ENCODE data around the gene MAP6D1. TPM values are rescaled to one million over a fixed set of nuclear protein-coding genes. Genes with fewer than 3 reads are reported as not detected.

The MAP6D1 gene
- total and polyA plus RNA-seq, 2 experiments from 2014 or later, result 0.50 to 3.4 TPM

DNA sequence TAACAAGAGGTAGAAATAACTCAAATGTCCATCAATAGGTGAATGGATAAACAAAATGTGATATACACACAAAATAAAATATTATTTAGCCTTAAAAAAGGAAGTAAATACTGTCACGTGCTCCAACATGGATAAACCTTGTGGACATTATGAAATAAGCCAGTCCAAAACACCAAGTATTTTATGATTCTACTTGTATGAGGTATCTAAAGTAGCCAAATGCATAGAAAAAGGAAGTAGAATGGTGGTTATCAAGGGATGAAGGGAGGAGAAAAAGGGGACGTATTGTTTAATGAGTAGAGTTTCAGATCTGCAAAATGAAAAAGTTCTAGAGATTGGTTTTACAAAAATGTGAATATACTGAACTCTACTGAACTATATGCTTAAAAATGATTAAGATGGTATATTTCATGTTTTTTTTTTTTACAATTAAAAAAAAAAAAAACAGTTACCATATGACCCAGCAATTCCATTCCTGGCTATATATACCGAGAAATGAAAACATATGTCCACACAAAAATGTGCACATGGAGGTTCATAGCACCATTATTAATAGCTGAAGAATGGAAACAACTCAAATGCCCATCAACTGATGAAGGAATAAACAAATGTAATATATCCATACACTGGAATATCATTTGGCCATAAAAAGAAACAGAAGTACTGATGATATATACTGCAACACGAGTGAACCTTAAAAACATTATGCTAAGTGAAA lies 29.1 kb upstream of the MAP6D1 start:
- Histone ChIP-seq H3K36me3 (replicated peaks; ENCODE audit: insufficient read depth, low read depth) (no peaks in the 10 kb centered on the region), H3K27me3 (no peaks in the 10 kb centered on the region), H3K79me2 (no peaks in the 10 kb centered on the region), H3K27ac (no peak overlapping the region), H3K9me3 (ENCODE audit: low read depth) (no peaks in the 10 kb centered on the region), H3K4me2 (no peak overlapping the region), H2AFZ (no peak overlapping the region), H3K4me3 (no peak overlapping the region), H3K9me2 (replicated peaks; ENCODE audit: insufficient read depth) (no peaks in the 10 kb centered on the region), H3K4me1 (ENCODE audit: insufficient read depth) (no peaks in the 10 kb centered on the region), H4K20me1 (ENCODE audit: insufficient read depth, poor library complexity, severe bottlenecking) (no peaks in the 10 kb centered on the region)
- TF ChIP-seq EZH2 (IDR thresholded peaks at IDR 0.05; ENCODE audit: borderline replicate concordance) (no peak), EZH2phosphoT487 (IDR thresholded peaks at IDR 0.05; ENCODE audit: low read depth, severe bottlenecking, unreplicated experiment) (no peak)
- TF ChIP-seq, protein P1, sequence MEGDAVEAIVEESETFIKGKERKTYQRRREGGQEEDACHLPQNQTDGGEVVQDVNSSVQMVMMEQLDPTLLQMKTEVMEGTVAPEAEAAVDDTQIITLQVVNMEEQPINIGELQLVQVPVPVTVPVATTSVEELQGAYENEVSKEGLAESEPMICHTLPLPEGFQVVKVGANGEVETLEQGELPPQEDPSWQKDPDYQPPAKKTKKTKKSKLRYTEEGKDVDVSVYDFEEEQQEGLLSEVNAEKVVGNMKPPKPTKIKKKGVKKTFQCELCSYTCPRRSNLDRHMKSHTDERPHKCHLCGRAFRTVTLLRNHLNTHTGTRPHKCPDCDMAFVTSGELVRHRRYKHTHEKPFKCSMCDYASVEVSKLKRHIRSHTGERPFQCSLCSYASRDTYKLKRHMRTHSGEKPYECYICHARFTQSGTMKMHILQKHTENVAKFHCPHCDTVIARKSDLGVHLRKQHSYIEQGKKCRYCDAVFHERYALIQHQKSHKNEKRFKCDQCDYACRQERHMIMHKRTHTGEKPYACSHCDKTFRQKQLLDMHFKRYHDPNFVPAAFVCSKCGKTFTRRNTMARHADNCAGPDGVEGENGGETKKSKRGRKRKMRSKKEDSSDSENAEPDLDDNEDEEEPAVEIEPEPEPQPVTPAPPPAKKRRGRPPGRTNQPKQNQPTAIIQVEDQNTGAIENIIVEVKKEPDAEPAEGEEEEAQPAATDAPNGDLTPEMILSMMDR (IDR thresholded peaks at IDR 0.05; ENCODE audit: poor library complexity), result no peak
- 98% methylated on average over 4 of the region's 4 CpGs for WGBS (ENCODE audit: low lambda C conversion rate, missing lambda C conversion rate)
- DNase-seq (ENCODE audit: low spot score), result no peak

DNA sequence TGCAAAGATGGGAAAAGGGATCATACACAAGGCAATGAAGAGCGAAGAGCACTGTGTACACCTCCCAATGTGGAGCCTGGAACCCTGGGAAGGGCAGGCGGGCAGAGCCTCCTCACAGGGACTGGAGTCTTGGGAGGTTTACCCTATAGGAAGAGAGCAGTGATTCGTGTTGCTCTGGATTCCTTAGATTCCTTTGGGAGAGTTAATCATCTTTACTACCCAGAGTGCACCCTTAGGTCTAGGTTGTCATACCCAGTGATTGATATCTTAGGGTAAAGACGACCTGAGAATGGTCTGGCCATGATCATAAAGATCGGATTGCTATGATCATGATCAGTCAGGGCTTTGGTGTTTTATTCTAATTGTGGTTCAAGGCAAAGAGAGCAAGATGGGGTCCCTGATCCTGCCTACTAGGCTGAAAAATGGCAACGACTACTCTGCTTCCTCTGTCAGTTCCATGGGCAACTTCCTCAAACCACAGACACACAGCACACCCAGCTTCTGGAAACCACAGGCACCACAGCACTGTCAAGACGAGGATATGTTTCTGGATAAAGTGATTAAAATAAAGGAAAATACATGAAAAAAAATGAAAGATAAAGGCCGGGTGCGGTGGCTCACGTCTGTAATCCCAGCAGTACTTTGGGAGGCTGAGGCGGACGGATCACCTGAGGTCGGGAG lies 20.4 kb upstream of the MAP6D1 start:
- WGBS (ENCODE audit: low lambda C conversion rate, missing lambda C conversion rate), result 87% methylated on average over 13 of the region's 13 CpGs
- Histone ChIP-seq H3K27ac (peak overlapping the region; percentile 60), H3K9me3 (ENCODE audit: low read depth) (no peaks in the 10 kb centered on the region), H3K4me2 (no peak overlapping the region), H3K79me2 (no peaks in the 10 kb centered on the region), H3K27me3 (no peaks in the 10 kb centered on the region), H4K20me1 (ENCODE audit: insufficient read depth, poor library complexity, severe bottlenecking) (no peaks in the 10 kb centered on the region), H3K4me3 (no peak overlapping the region), H3K9me2 (replicated peaks; ENCODE audit: insufficient read depth) (no peaks in the 10 kb centered on the region), H2AFZ (no peak overlapping the region), H3K4me1 (ENCODE audit: insufficient read depth) (peaks cover 3% of the 10 kb centered on the region), H3K36me3 (replicated peaks; ENCODE audit: insufficient read depth, low read depth) (no peaks in the 10 kb centered on the region)
- TF ChIP-seq, protein P1 (IDR thresholded peaks at IDR 0.05; ENCODE audit: poor library complexity), result no peak
- no peak for TF ChIP-seq EZH2phosphoT487 (IDR thresholded peaks at IDR 0.05; ENCODE audit: low read depth, severe bottlenecking, unreplicated experiment)
- no peak for TF ChIP-seq EZH2 (IDR thresholded peaks at IDR 0.05; ENCODE audit: borderline replicate concordance)
- no peak for DNase-seq (ENCODE audit: low spot score)

DNA sequence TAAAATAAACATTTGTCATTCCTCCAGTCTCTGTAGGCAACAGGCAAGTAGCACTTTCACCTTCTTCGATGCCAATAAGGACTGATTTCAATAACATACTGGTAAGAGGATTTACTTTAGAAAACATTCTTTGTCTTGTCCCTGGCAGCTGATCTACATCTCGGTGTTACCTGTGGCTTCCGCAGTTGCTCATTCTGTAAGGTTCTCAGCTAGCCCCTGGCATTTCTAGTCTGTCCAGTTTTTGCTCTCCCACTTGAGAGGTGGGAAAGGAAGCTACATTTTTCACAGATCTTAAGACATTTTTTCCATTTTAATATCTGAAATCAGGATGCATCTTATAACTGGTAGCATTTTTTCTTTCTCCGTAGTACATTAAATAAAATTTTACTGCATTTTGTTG lies 19.7 kb upstream of the MAP6D1 start:
- no peak overlapping the region for H2AFZ ChIP-seq
- H3K4me2 ChIP-seq, result peak overlapping the region; percentile 1
- no peaks in the 10 kb centered on the region for H3K27me3 ChIP-seq
- H3K4me3 ChIP-seq, result no peak overlapping the region
- H3K27ac ChIP-seq, result peak overlapping the region; percentile 60
- H3K9me3 ChIP-seq (ENCODE audit: low read depth), result no peaks in the 10 kb centered on the region
- no peak for DNase-seq (ENCODE audit: low spot score)
- no peaks in the 10 kb centered on the region for H4K20me1 ChIP-seq (ENCODE audit: insufficient read depth, poor library complexity, severe bottlenecking)
- peaks cover 3% of the 10 kb centered on the region for H3K4me1 ChIP-seq (ENCODE audit: insufficient read depth)
- 79% methylated on average over 4 of the region's 4 CpGs for WGBS (ENCODE audit: low lambda C conversion rate, missing lambda C conversion rate)
- no peaks in the 10 kb centered on the region for H3K79me2 ChIP-seq
- no peak for TF ChIP-seq EZH2 (IDR thresholded peaks at IDR 0.05; ENCODE audit: borderline replicate concordance)
- no peak for TF ChIP-seq EZH2phosphoT487 (IDR thresholded peaks at IDR 0.05; ENCODE audit: low read depth, severe bottlenecking, unreplicated experiment)
- TF ChIP-seq, protein P1 (IDR thresholded peaks at IDR 0.05; ENCODE audit: poor library complexity), result no peak
- no peaks in the 10 kb centered on the region for H3K36me3 ChIP-seq (replicated peaks; ENCODE audit: insufficient read depth, low read depth)
- no peaks in the 10 kb centered on the region for H3K9me2 ChIP-seq (replicated peaks; ENCODE audit: insufficient read depth)

Data from hepatocyte (in vitro differentiated cells).